NT2/D1 (cell line): ENCODE data around the gene TMEM267.
A peak's percentile ranks its signal among the peaks of the same experiment; 100 is the strongest.

Experiments used
- DNase-seq: peaks from one replicate; pipeline ENCODE4 v3.0.0-alpha.2; 2011; ENCODE audit warnings: low read depth, low spot score
- H3K27me3 ChIP-seq: 2 replicates; pipeline ENCODE4 v1.6.0; 2011; ENCODE audit warnings: mild to moderate bottlenecking; ENCODE audit not compliant: insufficient read length, insufficient read depth
- H3K36me3 ChIP-seq: 2 replicates; pipeline ENCODE4 v1.6.1; 2011; ENCODE audit warnings: mild to moderate bottlenecking, low read length, mixed read lengths; ENCODE audit not compliant: insufficient read depth, insufficient read length
- H3K4me1 ChIP-seq: 2 replicates; pipeline ENCODE4 v1.5.1; 2011; ENCODE audit not compliant: insufficient read depth, insufficient read length
- H3K4me3 ChIP-seq: 2 replicates; pipeline ENCODE4 v1.5.1; 2011; ENCODE audit warnings: low read depth; ENCODE audit not compliant: insufficient read length
- H3K9ac ChIP-seq: 2 replicates; pipeline ENCODE4 v1.6.0; 2011; ENCODE audit warnings: low read depth; ENCODE audit not compliant: insufficient read length
- H3K9me3 ChIP-seq: 2 replicates; pipeline ENCODE4 v1.5.1; 2011; ENCODE audit warnings: mild to moderate bottlenecking, low read length; ENCODE audit not compliant: insufficient read depth
- SUZ12 ChIP-seq: IDR thresholded peaks from 2 replicates; pipeline ENCODE4 v1.6.1; 2011; ENCODE audit not compliant: insufficient read length, insufficient read depth; ENCODE audit errors: extremely low read depth
- YY1 ChIP-seq: IDR thresholded peaks from 2 replicates; pipeline ENCODE4 v1.6.1; 2011; ENCODE audit not compliant: insufficient read length, insufficient read depth
- ZNF274 ChIP-seq: IDR thresholded peaks from 2 replicates; pipeline ENCODE4 v1.6.1; 2011; ENCODE audit warnings: mild to moderate bottlenecking, low read depth, low read length

TMEM267 gene

GRCh38 chr5:43483298-43484105, at the start of gene TMEM267:
Gene TMEM267 (minus strand): TSS chr5:43483865. CDS start chr5:43453969, 29,896 bp downstream.
- H3K36me3 ChIP-seq, result peaks cover 2% of the 10 kb centered on the region
- no peaks in the 10 kb centered on the region for H3K9me3 ChIP-seq
- no peak for TF ChIP-seq SUZ12
- no peak for TF ChIP-seq ZNF274
- TF ChIP-seq YY1, result no peak
- DNase-seq, result peak; percentile 72
- H3K27me3 ChIP-seq, result no peaks in the 10 kb centered on the region
- H3K4me3 ChIP-seq, result peak within 1 kb of the TSS; percentile 80
- peak within 1 kb of the TSS; percentile 96 for H3K9ac ChIP-seq
- H3K4me1 ChIP-seq, result no peaks in the 10 kb centered on the region

GRCh38 chr5:43530648-43531047, 47.0 kb upstream of the TMEM267 start:
- no peak for TF ChIP-seq ZNF274
- no peak for TF ChIP-seq YY1
- no peak for TF ChIP-seq SUZ12
- no peaks in the 10 kb centered on the region for H3K27me3 ChIP-seq
- H3K36me3 ChIP-seq, result peaks cover 79% of the 10 kb centered on the region
- no peak overlapping the region for H3K4me3 ChIP-seq
- no peak for DNase-seq
- H3K9me3 ChIP-seq, result no peaks in the 10 kb centered on the region
- no peaks in the 10 kb centered on the region for H3K4me1 ChIP-seq
- H3K9ac ChIP-seq, result no peak overlapping the region

- no peaks in the 10 kb centered on the region for H3K9me3 ChIP-seq
- no peak overlapping the region for H3K9ac ChIP-seq
- peaks cover 30% of the 10 kb centered on the region for H3K36me3 ChIP-seq
- no peak overlapping the region for H3K4me3 ChIP-seq
- H3K27me3 ChIP-seq, result no peaks in the 10 kb centered on the region
- DNase-seq, result no peak
- no peaks in the 10 kb centered on the region for H3K4me1 ChIP-seq
- TF ChIP-seq ZNF274 (no peak), SUZ12 (no peak), YY1 (no peak)
These were observed 40.0 kb upstream of the TMEM267 start for GRCh38 chr5:43523662-43524072.

GRCh38 chr5:43520615-43521014, 37.0 kb upstream of the TMEM267 start:
- H3K4me1 ChIP-seq, result no peaks in the 10 kb centered on the region
- H3K9me3 ChIP-seq, result no peaks in the 10 kb centered on the region
- no peak overlapping the region for H3K4me3 ChIP-seq
- TF ChIP-seq SUZ12 (no peak), ZNF274 (no peak), YY1 (no peak)
- no peaks in the 10 kb centered on the region for H3K27me3 ChIP-seq
- peaks cover 14% of the 10 kb centered on the region for H3K36me3 ChIP-seq
- DNase-seq, result no peak
- no peak overlapping the region for H3K9ac ChIP-seq

- H3K9ac ChIP-seq, result peak overlapping the region; percentile 76
- no peak for DNase-seq
- peak overlapping the region; percentile 72 for H3K4me3 ChIP-seq
- H3K9me3 ChIP-seq, result peaks cover 7% of the 10 kb centered on the region; the same call in 1 of the 2 replicates
- H3K27me3 ChIP-seq, result no peaks in the 10 kb centered on the region
- no peaks in the 10 kb centered on the region for H3K36me3 ChIP-seq
- TF ChIP-seq SUZ12 (no peak), ZNF274 (no peak), YY1 (no peak)
- no peaks in the 10 kb centered on the region for H3K4me1 ChIP-seq
These were observed 32.0 kb upstream of the TMEM267 start for GRCh38 chr5:43515678-43516048.

- Histone ChIP-seq H3K4me3 (peak within 1 kb of the TSS; percentile 72), H3K4me1 (no peaks in the 10 kb centered on the region), H3K36me3 (no peaks in the 10 kb centered on the region), H3K9me3 (peaks cover 7% of the 10 kb centered on the region; the same call in 1 of the 2 replicates), H3K27me3 (no peaks in the 10 kb centered on the region), H3K9ac (peak within 1 kb of the TSS; percentile 85)
- TF ChIP-seq YY1 (no peak), ZNF274 (no peak), SUZ12 (no peak)
- DNase-seq, result peak; percentile 82
These were observed 31.4 kb upstream of the TMEM267 start, which contains the start of gene C5orf34 for GRCh38 chr5:43514816-43515677. Gene C5orf34 (minus strand): TSS chr5:43515148. CDS start chr5:43509339, 5,809 bp downstream.

- Histone ChIP-seq H3K36me3 (no peaks in the 10 kb centered on the region), H3K9ac (peak overlapping the region; percentile 85), H3K9me3 (peaks cover 7% of the 10 kb centered on the region; the same call in 1 of the 2 replicates), H3K4me3 (peak overlapping the region; percentile 72), H3K27me3 (no peaks in the 10 kb centered on the region), H3K4me1 (no peaks in the 10 kb centered on the region)
- DNase-seq, result peak; percentile 6
- no peak for TF ChIP-seq SUZ12
- TF ChIP-seq ZNF274, result no peak
- no peak for TF ChIP-seq YY1
These were observed 30.8 kb upstream of the TMEM267 start for GRCh38 chr5:43514471-43514815.
